HepG2 (cell line): Measurements from ENCODE around the gene PLSCR1. TPM values are rescaled to one million over a fixed set of nuclear protein-coding genes. Genes with fewer than 3 reads are reported as not detected.

Experiments
- ATAC-seq: fragments of 200-7000 bp; cut with Tn5 transposase; 3 replicates; pipeline ENCODE4 v1.9.1; 2020; ENCODE audit warnings: mild to moderate bottlenecking, moderate library complexity
- BruUV-seq: library from RNA; stranded (reverse); fragments of 400-500 nt; replicated peaks from 2 replicates; lab custom pipeline; 2021; lab: Mats Ljungman, UMichigan
- CTCF ChIA-PET: fragments of 300-600 bp; formaldehyde crosslinking; extraction: SDS; loops from one replicate; lab custom pipeline; 2021; ENCODE audit warnings: low total read pairs, inconsistent platforms, low intra/inter-chr PET ratio; lab: Yijun Ruan, JAX
- POLR2A ChIA-PET: fragments of 350-600 bp; sonication (Branson Sonifier 250); formaldehyde crosslinking; loops from one replicate; lab custom pipeline; 2020; ENCODE audit warnings: antibody characterized with exemption, inconsistent platforms; lab: Yijun Ruan, JAX
- DNase-seq: peaks from one replicate; pipeline ENCODE4 v3.0.0-alpha.2; 2015; ENCODE audit warnings: low spot score
- FAIRE-seq: peaks from 3 replicates; lab custom pipeline; 2011; peaks lifted over from hg19 to GRCh38; lab: Jason Lieb, UNC
- H2AFZ ChIP-seq: one replicate; pipeline ENCODE4 v1.6.1; 2011; ENCODE audit warnings: low read length, inconsistent platforms
- H3K27ac ChIP-seq: fragments of 300-600 bp; 3 replicates; pipeline ENCODE4 v1.8.0; 2011; ENCODE audit warnings: mixed run types, mild to moderate bottlenecking, mixed read lengths, low read length, inconsistent platforms; ENCODE audit not compliant: insufficient read depth; ENCODE audit errors: extremely low read length
- H3K27me3 ChIP-seq, 2 experiments: fragments of 200-600 bp in 1 of 2; 2 replicates in 1 of 2; 3 replicates in 1 of 2; pipeline versions ENCODE4 v1.6.0 to v1.8.0; 2011; ENCODE audit warnings: low read length in 2 of 2, mild to moderate bottlenecking in 2 of 2, moderate library complexity in 2 of 2, inconsistent platforms in 1 of 2; ENCODE audit not compliant: insufficient read depth in 2 of 2, control insufficient read depth in 1 of 2
- H3K36me3 ChIP-seq, 2 experiments: fragments of 200-600 bp in 1 of 2; replicated peaks in 1 of 2; 2 replicates in 1 of 2; 3 replicates in 1 of 2; pipeline versions ENCODE4 v1.5.1 to v1.8.0; 2011; ENCODE audit warnings: low read length in 2 of 2, inconsistent platforms in 1 of 2; ENCODE audit not compliant: insufficient read depth in 2 of 2, control insufficient read depth in 1 of 2
- H3K4me1 ChIP-seq: 2 replicates; pipeline ENCODE4 v1.5.1; 2012; ENCODE audit warnings: low read length, inconsistent platforms; ENCODE audit not compliant: insufficient read depth
- H3K4me2 ChIP-seq: 2 replicates; pipeline ENCODE4 v1.6.0; 2011; ENCODE audit warnings: low read depth, low read length, inconsistent platforms
- H3K4me3 ChIP-seq, 3 experiments: fragments of 200-600 bp in 1 of 3; sonication (generic), shearing (Covaris generic) in 1 of 3; replicated peaks in 1 of 3; 2 replicates each; pipeline ENCODE4 v1.5.1; 2011 to 2016; ENCODE audit warnings: low read length in 3 of 3, inconsistent platforms in 2 of 3, low read depth in 2 of 3, mild to moderate bottlenecking in 2 of 3, control low read depth in 1 of 3, mixed read lengths in 1 of 3; ENCODE audit not compliant: insufficient read depth in 1 of 3
- H3K79me2 ChIP-seq: one replicate; pipeline ENCODE4 v1.6.1; 2011; ENCODE audit warnings: low read length, inconsistent platforms; ENCODE audit not compliant: insufficient read depth
- H3K9ac ChIP-seq: 2 replicates; pipeline ENCODE4 v1.6.0; 2011; ENCODE audit warnings: mild to moderate bottlenecking, low read depth, low read length, inconsistent platforms; ENCODE audit not compliant: insufficient read depth
- H3K9me3 ChIP-seq: 2 replicates; pipeline ENCODE4 v1.5.1; 2012; ENCODE audit warnings: mild to moderate bottlenecking, low read length
- H4K20me1 ChIP-seq: 2 replicates; pipeline ENCODE4 v1.6.0; 2011; ENCODE audit warnings: inconsistent platforms, mild to moderate bottlenecking, low read length, moderate library complexity; ENCODE audit not compliant: insufficient read depth
- BRCA1 ChIP-seq: sonication (generic); formaldehyde crosslinking; IDR thresholded peaks from 2 replicates; pipeline ENCODE4 v1.4.0; 2020; ENCODE audit warnings: missing genetic modification reagents
- FOXJ3 ChIP-seq: sonication (generic); formaldehyde crosslinking; IDR thresholded peaks from 2 replicates; pipeline ENCODE4 v1.4.0; 2020; ENCODE audit warnings: missing genetic modification reagents, mild to moderate bottlenecking, borderline replicate concordance
- FOXO1 ChIP-seq: sonication (generic); formaldehyde crosslinking; IDR thresholded peaks from 2 replicates; pipeline ENCODE4 v1.4.0; 2020; ENCODE audit warnings: missing genetic modification reagents
- HNRNPL ChIP-seq: fragments of 200-400 bp; formaldehyde crosslinking; IDR thresholded peaks from 2 replicates; pipeline ENCODE4 v1.6.1; 2017; ENCODE audit warnings: mild to moderate bottlenecking, low read depth, low read length
- NFKBIZ ChIP-seq: IDR thresholded peaks from 2 replicates; pipeline ENCODE4 v1.6.1; 2018; ENCODE audit warnings: missing genetic modification reagents, missing compliant biosample characterization
- NPAS2 ChIP-seq: sonication (generic); formaldehyde crosslinking; IDR thresholded peaks from 2 replicates; pipeline ENCODE4 v1.8.0; 2022; ENCODE audit warnings: mild to moderate bottlenecking, missing genetic modification reagents, borderline replicate concordance
- NR2F2 ChIP-seq: IDR thresholded peaks from 2 replicates; pipeline ENCODE4 v1.6.1; 2012; ENCODE audit warnings: low read depth, inconsistent platforms, borderline replicate concordance
- RFX3 ChIP-seq: IDR thresholded peaks from 2 replicates; pipeline ENCODE4 v1.6.1; 2016; ENCODE audit warnings: missing biosample characterization, missing genetic modification reagents
- SSRP1 ChIP-seq: IDR thresholded peaks from 2 replicates; pipeline ENCODE4 v1.6.1; 2016; ENCODE audit warnings: control low read depth
- ZNF720 ChIP-seq: sonication (generic); formaldehyde crosslinking; IDR thresholded peaks from 2 replicates; pipeline ENCODE4 v1.4.0; 2020; ENCODE audit warnings: missing genetic modification reagents
- WGBS: methylation state at CpG from one replicate; pipeline ENCODE4 v1.1.6; 2017; ENCODE audit warnings: low lambda C conversion rate; 5-methylcytosine and 5-hydroxymethylcytosine counted together
- in situ Hi-C: cut with HindIII; loops from 2 replicates; pipeline ENCODE4 v1.10.0; 2017; ENCODE audit warnings: low pct_unique_long_range_greater_than_20kb; ENCODE audit not compliant: extremely low pct_ligation_motif_present
- intact Hi-C: fragments of 100-400 bp; cut with micrococcal nuclease; formaldehyde crosslinking; loops from one replicate; pipeline ENCODE4 v1.10.0; 2022; ENCODE audit not compliant: unreplicated experiment
- polyA plus RNA-seq, 8 experiments: library from polyadenylated mRNA; depleted of rRNA in 3 of 8; stranded (reverse) in 7 of 8; unstranded in 1 of 8; fragments of >200 nt; fragmentation: Illumina TruSeq in 4 of 8; extraction: Trizol in 4 of 8; gene quantifications; 2 replicates each; pipeline versions ENCODE4 v1.2.1 to v1.2.3, GENCODE V29; 2011 to 2016; ENCODE audit warnings: low read depth in 4 of 8, missing spikeins in 1 of 8, mixed read lengths in 1 of 8; ENCODE audit not compliant: insufficient read depth in 1 of 8
- total RNA-seq, 5 experiments: library from RNA; depleted of rRNA; stranded (reverse); fragments of >200 nt; fragmentation: Illumina TruSeq; extraction: Trizol; gene quantifications; 2 replicates each; pipeline ENCODE4 v1.2.3, GENCODE V29; 2016; ENCODE audit warnings: low read depth in 1 of 5
- TF ChIP-seq, protein P1 (sequence below): sonication (generic); formaldehyde crosslinking; conservative IDR thresholded peaks from 2 replicates; pipeline ENCODE4 v1.8.0; 2022; ENCODE audit warnings: missing genetic modification reagents
- TF ChIP-seq, protein P2 (sequence below): sonication (generic); formaldehyde crosslinking; IDR thresholded peaks from 2 replicates; pipeline ENCODE4 v1.4.0; 2020; ENCODE audit warnings: missing genetic modification reagents, mild to moderate bottlenecking, borderline replicate concordance
- TF ChIP-seq, protein P3 (sequence below): sonication (generic); formaldehyde crosslinking; IDR thresholded peaks from 2 replicates; pipeline ENCODE4 v1.4.0; 2020; ENCODE audit warnings: missing genetic modification reagents, borderline replicate concordance
- TF ChIP-seq, protein P4 (sequence below): IDR thresholded peaks from 2 replicates; pipeline ENCODE4 v1.6.1; 2016; ENCODE audit warnings: control low read depth

The PLSCR1 gene
- total and polyA plus RNA-seq, 2 of the 13 experiments (the other 11 are each of a cell fraction or from before 2014, with no cell fraction given), result 33.8 to 34.1 TPM

DNA sequence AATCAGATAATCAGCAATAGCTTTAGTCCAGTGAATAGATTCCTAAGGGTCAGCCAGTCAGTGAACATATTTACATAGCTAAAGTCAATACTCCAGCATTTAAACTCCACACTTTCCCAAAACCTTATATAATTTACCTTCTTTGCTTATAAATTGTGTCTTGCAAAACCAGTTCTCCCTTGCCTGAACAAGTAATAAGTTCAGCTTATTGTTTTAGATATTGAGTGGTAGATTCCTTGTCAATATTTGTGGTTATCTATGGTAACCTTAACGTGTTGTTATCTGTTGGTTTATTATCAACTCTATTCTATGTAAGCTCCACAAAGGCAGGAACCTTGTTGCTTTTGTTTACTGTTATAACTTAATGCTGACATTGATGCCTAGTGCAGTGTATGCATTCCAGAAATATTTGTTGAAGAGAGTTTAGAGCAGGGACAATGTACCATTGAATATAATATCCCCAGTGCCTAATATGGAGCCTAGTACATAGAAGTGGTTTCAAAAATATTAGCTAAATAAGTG, 36.7 kb upstream of the PLSCR1 start:
- Histone ChIP-seq H3K36me3 (no peaks in the 10 kb centered on the region), H2AFZ (no peak overlapping the region), H3K27me3 (no peaks in the 10 kb centered on the region), H3K79me2 (no peaks in the 10 kb centered on the region), H3K9me3 (peaks cover 17% of the 10 kb centered on the region), H4K20me1 (no peaks in the 10 kb centered on the region), H3K4me3 (0 out of 6 replicates have a peak overlapping the region, but pooled peaks of 1 of the 3 experiments have one; percentile 6), H3K4me1 (peaks cover 40% of the 10 kb centered on the region), H3K27ac (peak overlapping the region; percentile 67), H3K4me2 (peak overlapping the region; percentile 46), H3K9ac (peak overlapping the region; percentile 49)
- ChIA-PET CTCF (no interaction called here), POLR2A (interaction anchor here (1.1 to 2.5 kb wide), 5 partner anchors 37 to 420 kb away, joined by 4 to 14 read pairs (median 9); partner anchors contain the start of genes PLOD2 and PLSCR1)
- peak; percentile 97 for ATAC-seq
- FAIRE-seq, result peak; percentile 18
- peak; percentile 87 for DNase-seq
- in situ Hi-C loops (no loop called here), intact Hi-C loops (loop anchor here (2.0 to 5.0 kb wide), 2 partner anchors 39 to 58 kb away; partner anchors contain the start of gene PLSCR1)
- WGBS, result 0% methylated on average over 1 of the region's 1 CpG
- no TSS peak for BruUV-seq
- TF ChIP-seq FOXJ3 (peak; percentile 95), RFX3 (0 out of 2 replicates have a peak, but pooled peaks have one; percentile 20), BRCA1 (CRISPR knock-in tag) (no peak), NR2F2 (peak; percentile 81), NPAS2 (CRISPR knock-in tag) (no peak), SSRP1 (CRISPR knock-in tag) (no peak), NFKBIZ (CRISPR knock-in tag) (peak; percentile 54; the same call in 1 of the 2 replicates), HNRNPL (no peak), FOXO1 (peak; percentile 74; the same call in 1 of the 2 replicates), ZNF720 (CRISPR knock-in tag) (no peak)
- TF ChIP-seq, protein P1, sequence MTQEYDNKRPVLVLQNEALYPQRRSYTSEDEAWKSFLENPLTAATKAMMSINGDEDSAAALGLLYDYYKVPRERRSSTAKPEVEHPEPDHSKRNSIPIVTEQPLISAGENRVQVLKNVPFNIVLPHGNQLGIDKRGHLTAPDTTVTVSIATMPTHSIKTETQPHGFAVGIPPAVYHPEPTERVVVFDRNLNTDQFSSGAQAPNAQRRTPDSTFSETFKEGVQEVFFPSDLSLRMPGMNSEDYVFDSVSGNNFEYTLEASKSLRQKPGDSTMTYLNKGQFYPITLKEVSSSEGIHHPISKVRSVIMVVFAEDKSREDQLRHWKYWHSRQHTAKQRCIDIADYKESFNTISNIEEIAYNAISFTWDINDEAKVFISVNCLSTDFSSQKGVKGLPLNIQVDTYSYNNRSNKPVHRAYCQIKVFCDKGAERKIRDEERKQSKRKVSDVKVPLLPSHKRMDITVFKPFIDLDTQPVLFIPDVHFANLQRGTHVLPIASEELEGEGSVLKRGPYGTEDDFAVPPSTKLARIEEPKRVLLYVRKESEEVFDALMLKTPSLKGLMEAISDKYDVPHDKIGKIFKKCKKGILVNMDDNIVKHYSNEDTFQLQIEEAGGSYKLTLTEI (CRISPR knock-in tag), result no peak
- TF ChIP-seq, protein P2, sequence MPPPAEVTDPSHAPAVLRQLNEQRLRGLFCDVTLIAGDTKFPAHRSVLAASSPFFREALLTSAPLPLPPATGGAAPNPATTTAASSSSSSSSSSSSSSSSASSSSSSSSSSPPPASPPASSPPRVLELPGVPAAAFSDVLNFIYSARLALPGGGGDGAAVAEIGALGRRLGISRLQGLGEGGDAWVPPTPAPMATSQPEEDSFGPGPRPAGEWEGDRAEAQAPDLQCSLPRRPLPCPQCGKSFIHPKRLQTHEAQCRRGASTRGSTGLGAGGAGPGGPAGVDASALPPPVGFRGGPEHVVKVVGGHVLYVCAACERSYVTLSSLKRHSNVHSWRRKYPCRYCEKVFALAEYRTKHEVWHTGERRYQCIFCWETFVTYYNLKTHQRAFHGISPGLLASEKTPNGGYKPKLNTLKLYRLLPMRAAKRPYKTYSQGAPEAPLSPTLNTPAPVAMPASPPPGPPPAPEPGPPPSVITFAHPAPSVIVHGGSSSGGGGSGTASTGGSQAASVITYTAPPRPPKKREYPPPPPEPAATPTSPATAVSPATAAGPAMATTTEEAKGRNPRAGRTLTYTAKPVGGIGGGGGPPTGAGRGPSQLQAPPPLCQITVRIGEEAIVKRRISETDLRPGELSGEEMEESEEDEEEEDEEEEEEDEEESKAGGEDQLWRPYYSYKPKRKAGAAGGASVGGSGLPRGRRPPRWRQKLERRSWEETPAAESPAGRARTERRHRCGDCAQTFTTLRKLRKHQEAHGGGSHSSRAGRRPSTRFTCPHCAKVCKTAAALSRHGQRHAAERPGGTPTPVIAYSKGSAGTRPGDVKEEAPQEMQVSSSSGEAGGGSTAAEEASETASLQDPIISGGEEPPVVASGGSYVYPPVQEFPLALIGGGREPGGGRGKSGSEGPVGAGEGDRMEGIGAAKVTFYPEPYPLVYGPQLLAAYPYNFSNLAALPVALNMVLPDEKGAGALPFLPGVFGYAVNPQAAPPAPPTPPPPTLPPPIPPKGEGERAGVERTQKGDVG (CRISPR knock-in tag), result no peak
- TF ChIP-seq, protein P3, sequence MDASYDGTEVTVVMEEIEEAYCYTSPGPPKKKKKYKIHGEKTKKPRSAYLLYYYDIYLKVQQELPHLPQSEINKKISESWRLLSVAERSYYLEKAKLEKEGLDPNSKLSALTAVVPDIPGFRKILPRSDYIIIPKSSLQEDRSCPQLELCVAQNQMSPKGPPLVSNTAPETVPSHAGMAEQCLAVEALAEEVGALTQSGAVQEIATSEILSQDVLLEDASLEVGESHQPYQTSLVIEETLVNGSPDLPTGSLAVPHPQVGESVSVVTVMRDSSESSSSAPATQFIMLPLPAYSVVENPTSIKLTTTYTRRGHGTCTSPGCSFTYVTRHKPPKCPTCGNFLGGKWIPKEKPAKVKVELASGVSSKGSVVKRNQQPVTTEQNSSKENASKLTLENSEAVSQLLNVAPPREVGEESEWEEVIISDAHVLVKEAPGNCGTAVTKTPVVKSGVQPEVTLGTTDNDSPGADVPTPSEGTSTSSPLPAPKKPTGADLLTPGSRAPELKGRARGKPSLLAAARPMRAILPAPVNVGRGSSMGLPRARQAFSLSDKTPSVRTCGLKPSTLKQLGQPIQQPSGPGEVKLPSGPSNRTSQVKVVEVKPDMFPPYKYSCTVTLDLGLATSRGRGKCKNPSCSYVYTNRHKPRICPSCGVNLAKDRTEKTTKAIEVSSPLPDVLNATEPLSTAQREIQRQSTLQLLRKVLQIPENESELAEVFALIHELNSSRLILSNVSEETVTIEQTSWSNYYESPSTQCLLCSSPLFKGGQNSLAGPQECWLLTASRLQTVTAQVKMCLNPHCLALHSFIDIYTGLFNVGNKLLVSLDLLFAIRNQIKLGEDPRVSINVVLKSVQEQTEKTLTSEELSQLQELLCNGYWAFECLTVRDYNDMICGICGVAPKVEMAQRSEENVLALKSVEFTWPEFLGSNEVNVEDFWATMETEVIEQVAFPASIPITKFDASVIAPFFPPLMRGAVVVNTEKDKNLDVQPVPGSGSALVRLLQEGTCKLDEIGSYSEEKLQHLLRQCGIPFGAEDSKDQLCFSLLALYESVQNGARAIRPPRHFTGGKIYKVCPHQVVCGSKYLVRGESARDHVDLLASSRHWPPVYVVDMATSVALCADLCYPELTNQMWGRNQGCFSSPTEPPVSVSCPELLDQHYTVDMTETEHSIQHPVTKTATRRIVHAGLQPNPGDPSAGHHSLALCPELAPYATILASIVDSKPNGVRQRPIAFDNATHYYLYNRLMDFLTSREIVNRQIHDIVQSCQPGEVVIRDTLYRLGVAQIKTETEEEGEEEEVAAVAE (CRISPR knock-in tag), result peak; percentile 45; the same call in 1 of the 2 replicates
- TF ChIP-seq, protein P4, sequence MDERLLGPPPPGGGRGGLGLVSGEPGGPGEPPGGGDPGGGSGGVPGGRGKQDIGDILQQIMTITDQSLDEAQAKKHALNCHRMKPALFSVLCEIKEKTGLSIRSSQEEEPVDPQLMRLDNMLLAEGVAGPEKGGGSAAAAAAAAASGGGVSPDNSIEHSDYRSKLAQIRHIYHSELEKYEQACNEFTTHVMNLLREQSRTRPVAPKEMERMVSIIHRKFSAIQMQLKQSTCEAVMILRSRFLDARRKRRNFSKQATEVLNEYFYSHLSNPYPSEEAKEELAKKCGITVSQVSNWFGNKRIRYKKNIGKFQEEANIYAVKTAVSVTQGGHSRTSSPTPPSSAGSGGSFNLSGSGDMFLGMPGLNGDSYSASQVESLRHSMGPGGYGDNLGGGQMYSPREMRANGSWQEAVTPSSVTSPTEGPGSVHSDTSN (CRISPR knock-in tag), result peak; percentile 32; the same call in 1 of the 2 replicates
